ENCODE results near the gene IBA57.
"Not testable (repeated sequence)": the region's sequence is repeated elsewhere in the genome, so short reads cannot be mapped to it uniquely, and the experiment has no call there.

The IBA57 gene

DNA sequence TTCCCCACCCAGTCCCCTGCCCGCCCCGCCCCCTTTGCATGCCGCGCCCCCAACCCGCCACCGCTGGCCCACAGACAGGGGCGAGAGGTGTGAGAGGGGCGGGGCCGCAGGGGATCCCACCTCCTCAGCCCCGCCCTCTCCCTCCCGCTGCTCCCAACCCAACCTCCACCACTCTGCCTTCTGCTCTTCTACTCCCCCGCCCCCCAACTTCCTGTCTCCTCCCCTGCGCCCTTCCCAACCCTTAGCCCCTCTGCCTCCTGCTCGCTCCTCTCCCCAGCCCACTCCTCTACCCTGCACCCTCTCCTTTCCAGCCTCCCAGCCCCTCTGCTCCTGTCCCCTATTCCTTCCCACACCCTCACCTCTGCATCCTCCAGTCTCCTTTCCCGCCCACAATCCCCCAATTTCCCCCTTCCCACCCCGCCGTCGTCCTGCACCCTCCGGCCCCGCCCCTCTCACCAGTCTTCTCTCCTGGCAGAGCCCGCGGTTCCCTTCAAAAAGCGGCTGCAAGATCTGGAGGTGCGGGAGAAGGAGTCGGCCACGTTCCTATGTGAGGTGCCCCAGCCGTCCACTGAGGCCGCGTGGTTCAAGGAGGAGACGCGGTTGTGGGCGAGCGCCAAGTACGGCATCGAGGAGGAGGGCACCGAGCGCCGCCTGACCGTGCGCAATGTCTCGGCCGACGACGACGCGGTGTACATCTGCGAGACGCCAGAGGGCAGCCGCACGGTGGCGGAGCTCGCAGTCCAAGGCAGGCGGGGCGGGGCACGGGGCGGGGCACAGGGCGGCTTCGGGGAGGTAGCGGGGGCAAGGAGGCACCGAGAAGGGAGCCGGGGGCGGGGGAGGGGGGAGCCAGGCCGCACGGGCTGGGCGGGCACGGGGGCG lies 47.6 kb downstream of the IBA57 start:
- DNase-seq (ENCODE audit: low read depth in 2 of 2) = peak; percentile 41 to 49

DNA sequence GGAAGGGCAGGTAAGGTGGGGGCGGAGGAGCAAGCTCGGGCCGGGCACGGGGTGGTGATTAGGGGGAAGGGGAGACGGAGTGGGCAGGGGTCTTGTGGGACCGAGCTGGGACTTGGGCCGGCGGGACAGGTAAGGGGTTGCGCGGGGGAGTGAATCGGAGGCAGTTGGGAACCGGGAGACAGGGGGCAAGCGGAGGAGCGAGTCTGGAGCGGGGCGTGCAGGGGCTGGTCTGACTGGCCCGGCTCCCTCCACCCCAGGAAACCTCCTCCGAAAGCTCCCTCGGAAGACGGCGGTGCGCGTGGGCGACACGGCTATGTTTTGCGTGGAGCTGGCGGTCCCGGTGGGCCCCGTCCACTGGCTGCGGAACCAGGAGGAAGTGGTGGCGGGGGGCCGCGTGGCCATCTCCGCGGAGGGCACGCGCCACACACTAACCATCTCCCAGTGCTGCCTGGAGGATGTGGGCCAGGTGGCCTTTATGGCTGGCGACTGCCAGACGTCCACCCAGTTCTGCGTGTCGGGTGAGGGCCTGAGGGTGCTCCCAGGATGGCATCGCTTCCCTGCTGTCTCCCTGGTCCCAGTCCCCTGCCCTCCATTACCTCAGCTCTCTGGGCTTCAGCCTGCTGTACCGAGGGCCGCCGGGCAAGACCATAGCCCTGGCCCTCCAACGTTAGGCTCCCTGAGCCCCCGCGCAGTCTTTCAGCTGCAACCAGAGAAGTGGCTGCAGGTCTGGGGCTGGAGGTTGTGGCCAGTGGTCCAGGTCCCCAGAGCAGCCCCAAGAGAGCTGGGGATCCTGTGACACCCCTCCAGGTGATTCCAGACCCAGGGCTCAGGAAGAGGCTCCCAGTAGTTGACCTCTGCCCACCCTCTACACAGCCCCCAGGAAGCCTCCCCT lies 48.6 kb downstream of the IBA57 start:
- no peak for DNase-seq (ENCODE audit: low read depth in 2 of 2)

DNA sequence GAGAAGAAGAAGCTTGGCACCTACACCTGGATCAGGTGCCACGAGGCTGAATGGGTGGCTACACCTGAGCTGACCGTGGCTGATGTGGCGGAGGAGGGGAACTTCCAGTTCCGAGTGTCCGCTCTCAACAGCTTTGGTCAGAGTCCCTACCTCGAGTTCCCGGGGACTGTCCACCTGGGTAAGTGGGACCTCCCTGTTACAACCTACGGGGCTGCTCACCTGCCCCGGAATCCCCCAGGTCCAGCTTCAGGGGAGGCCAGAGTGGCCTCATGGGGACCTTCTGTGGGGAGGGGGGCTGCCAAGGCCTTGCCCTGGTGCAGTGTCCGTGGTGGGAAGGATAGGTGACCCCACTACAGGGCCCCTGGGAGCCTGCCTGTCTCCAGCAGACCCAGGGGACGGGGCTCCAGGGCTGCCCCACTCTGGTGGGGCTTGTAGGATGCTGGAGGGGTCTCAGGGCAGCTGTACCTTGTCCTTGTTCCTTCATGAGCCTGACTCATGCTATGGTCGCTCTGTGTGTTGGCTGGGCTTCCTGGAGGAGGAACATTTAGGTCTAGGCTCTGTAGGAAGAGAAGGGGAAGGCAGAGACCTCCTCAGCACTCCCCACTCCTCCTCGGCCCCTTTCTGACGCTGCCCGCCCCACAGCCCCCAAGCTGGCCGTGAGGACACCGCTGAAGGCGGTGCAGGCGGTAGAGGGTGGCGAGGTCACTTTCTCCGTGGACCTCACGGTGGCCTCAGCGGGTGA lies 49.5 kb downstream of the IBA57 start:
- no peak for DNase-seq (ENCODE audit: low read depth in 2 of 2)

DNA sequence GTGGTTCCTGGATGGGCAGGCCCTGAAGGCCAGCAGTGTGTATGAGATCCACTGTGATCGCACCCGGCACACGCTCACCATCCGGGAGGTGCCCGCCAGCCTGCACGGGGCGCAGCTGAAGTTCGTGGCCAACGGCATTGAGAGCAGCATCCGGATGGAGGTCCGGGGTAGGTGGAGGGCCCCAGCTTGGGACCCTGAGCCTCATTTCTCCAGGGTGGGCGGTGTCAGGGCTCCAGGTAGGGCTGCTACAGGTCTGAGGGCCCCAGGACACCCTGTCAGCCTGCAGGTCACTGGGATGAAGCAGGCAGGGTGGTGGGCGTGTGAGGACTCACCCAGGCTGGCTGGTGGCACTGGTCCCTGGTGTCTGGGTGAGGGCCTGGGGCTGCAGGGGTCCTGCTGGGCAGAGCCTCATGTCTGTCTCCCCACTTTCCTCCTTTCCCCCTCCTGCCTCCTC lies 50.1 kb downstream of the IBA57 start:
- DNase-seq (ENCODE audit: low read depth in 2 of 2) = no peak

DNA sequence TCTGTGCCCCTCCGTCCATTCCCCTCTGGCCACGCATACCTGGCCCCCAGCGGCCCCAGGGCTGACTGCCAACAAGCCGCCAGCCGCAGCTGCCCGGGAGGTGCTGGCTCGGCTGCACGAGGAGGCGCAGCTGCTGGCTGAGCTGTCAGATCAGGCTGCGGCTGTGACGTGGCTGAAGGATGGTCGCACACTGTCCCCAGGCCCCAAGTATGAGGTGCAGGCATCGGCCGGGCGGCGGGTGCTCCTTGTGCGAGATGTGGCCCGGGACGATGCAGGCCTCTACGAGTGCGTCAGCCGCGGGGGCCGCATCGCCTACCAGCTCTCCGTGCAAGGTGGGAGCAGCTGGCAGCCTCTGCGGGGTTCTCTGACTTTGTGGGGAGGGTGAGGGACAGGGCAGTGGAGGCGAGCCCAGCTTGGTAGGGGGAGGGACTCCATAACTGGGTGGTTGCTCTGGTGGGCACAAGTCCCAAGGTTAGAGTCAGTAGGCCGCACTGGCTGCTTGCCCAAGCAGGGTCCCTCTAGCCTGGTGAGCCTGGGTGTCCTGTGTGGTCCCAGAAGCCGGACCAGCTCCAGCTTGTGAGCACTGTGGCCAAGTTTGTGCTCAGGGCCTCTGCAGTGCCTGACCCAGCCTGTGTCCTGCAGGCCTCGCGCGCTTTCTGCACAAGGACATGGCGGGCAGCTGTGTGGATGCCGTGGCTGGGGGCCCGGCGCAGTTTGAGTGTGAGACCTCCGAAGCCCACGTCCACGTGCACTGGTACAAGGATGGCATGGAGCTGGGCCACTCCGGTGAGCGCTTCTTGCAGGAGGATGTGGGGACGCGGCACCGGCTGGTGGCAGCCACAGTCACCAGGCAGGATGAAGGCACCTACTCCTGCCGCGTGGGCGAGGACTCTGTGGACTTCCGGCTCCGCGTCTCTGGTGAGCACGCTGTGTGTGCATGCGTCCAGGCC lies 51.0 kb downstream of the IBA57 start:
- DNase-seq (ENCODE audit: low read depth in 2 of 2) = no peak

DNA sequence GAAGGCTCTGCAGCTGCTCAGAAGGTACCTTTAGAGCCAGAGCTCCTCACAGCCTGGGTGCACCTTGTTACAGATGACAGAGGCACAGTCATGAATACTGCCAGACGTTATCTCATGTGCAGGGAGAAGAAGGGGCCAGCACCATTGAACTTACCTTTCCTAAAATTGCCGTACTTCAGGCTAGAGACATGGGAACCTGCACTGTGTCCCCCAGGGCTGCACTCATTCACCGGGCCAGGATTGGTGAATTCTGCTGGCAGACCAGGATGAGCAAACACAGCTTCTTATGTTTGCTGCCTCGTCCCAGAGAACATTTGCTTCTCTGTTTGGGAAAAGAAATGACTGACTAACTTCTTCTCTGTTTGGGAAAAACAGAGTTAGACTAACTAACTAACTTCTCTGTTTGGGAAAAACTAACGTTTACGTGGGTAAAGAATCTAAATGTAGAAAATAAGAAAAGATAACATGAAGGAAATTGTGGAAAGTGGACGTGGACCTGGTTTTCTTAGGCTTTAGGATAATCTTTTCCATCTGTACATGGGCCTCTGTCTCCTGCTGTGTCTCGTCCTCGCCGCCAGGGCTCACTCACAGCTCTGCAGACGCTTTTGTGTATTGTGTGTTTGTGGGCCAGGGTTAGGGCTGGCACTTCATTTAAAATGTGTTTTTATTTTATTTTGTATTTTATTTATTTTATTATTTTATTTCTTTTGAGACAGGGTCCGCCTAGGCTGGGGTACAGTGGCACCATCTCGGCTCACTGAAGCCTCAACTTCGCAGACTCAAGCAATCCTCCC lies 52.1 kb downstream of the IBA57 start:
- no peak for DNase-seq (ENCODE audit: low read depth in 2 of 2)

DNA sequence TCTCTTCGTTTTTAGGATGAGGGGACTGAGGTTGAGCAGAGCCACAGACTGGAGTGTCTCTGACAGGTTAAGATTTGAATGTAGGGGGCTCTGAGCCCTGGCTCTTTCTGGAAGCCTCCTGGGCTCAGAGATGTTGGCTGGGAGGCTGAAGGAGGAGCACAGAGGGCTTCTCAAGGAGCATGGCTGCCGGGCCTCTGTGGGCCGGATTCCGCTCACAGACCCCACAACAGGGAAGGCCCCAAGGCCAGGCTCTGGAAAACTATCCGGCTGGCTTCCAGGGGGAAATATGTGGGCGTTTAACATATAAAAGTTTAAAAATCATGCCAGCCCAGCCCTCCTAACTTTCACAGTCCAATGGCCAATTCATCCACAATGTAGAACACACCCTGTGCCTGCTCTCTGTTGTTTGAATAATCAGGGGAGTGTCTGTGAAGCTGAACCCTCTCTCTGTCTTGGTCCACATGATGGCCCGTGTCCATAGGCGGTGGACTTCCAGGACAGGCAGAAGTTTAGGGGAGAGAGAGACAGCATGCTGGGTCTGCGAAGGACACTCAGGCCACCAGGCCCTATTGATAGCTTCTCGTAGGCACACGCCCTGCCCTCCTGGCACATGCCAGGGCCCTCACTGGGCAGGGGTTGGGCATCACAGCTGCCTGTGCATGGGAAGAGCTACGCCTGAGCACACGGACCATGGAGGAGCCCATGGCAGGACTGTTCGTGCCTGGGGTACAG lies 53.1 kb downstream of the IBA57 start:
- no peak for DNase-seq (ENCODE audit: low read depth in 2 of 2)

DNA sequence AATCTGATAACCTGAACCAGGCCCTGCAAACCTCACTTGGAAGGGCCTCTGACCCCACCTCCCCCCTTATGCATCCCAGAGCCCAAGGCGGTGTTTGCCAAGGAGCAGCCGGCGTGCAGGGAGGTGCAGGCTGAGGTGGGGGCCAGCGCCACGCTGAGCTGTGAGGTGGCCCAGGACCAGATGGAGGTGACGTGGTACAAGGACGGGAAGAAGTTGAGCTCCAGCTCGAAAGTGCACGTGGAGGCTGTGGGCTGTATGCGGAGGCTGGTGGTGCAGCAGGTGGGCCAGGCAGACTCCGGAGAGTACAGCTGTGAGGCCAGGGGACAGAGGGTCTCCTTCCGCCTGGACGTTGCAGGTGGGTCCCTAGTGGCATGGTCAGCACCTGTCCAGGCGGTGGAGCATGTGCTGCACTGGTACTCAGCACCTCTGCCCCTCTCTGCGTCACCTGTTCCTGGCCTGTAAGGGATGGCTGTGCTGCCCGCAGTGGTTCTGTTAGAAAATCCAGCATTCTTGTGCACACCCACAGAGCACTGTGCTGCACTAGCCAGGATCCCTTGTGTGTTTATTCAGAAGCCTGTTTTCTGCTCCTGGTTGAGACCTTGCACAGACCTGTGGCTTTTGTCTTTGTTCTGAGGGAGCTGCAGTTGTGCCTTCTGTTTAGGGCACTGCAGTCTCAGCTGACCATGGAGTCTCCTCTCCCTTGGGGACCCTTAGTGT lies 53.8 kb downstream of the IBA57 start:
- no peak for DNase-seq (ENCODE audit: low read depth in 2 of 2)

DNA sequence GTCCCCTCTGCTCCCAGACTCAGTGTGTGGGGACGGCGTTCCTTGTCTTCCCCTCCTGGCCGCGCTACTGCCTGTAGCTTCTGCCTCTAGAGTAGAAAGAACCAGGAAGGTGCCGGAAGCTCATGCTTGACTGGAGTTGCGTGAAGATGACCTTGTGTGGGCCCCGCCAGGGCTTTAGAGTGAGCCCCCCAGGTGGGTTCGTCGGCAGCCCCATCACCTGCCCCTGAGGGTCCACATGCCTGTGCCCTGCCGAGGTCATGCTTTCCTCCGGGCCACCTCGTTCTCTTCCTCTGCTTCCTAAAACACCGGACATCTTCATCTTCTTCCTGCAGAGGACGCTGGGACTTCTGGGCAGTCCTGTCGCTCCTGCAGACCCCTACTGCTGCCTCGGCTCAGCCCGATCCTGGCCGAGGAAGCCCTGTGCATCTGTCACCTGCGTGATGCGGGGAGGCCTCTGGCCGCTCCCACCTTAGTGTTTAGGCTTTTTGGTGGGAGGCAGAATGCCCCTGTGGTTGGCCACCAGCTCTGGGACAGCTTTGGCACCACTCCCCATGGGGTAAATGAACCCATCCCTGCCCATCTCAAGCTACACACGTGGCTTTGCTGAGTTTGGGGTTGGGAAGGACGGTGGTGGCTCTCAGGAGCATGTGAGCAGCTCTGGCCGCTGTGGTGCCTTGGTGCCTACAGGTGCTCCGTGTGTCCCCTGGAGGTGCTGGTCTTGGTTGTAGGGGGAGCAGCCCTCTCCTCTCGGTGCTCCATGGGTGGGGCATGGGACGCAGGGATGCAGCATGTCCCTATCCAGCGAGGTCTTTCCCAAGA lies 54.6 kb downstream of the IBA57 start:
- DNase-seq (ENCODE audit: low read depth in 2 of 2) = no peak

DNA sequence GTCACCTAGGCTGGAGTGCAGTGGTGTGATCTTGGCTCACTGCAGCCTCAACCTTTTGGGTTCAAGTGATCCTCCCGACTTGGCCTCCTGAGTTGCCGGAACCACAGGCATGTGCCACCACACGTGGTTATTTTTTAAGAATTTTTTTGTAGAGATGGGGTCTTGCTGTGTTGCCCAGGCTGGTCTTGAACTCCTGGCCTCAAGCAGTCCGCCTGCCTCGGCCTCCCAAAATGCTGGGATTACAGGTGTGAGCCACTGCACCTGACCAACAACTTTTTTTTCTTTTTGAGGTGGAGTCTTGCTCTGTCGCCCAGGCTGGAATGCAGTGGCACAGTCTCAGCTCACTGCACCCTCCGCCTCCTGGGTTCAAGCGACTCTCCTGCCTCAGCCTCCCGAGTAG lies 55.5 kb downstream of the IBA57 start:
- DNase-seq (ENCODE audit: low read depth in 2 of 2) = not testable (repeated sequence)

DNA sequence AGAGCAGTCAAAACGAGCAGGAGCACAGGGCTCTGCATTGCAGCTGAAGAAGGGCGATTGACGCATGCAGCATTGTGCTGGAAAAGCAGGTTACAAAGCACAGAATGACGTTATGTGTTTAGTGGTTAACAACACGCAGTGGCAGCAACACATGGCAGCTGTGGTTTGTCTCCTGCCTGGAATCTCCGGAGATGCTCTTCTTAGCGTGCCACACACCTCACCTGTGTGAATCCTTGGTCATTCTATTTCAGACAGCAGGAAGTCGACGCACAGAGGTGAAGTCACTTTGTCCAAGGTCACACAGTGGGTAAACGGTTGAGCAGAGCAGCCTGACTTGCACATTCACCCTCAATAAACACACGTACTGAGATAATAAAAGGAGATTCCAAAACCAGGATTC lies 56.9 kb downstream of the IBA57 start:
- no peak for DNase-seq (ENCODE audit: low read depth in 2 of 2)

DNA sequence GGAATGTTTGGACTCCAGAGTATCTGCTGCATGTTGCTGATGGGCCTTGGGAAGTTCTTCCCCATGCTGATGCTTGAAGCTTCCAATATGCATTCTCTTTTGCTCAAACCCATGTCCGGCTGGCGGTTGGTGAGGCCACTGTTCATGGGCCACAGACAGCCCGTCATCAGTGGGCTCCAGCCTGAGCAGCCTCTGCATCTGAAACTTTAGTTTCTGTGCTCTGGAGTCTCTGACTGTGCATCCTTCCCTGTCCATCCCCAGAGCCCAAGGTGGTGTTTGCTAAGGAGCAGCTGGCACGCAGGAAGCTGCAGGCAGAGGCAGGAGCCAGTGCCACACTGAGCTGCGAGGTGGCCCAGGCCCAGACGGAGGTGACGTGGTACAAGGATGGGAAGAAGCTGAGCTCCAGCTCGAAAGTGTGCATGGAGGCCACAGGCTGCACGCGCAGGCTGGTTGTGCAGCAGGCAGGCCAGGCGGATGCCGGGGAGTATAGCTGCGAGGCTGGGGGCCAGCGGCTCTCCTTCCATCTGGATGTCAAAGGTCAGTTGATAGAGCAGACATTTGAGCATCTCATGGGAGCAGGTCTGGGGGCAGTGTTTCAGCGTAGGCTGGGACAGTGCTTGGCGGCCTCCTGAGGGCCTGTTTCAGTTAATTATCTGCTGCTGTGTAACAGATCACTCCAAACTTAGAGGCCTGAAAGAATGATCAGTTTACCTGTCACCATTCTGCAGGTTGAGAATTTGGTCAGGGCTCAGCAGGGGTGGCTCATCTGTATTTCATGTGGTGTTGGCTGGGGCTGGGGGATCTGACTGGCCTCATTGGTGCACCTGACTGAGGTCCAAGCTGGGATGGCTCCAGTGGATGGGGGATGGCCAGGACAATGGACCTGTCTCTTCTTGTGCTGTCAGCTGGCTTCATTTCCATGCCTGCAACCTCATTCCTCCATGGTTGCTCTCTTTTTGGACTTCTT lies 58.9 kb downstream of the IBA57 start:
- DNase-seq (ENCODE audit: low read depth in 2 of 2) = no peak

DNA sequence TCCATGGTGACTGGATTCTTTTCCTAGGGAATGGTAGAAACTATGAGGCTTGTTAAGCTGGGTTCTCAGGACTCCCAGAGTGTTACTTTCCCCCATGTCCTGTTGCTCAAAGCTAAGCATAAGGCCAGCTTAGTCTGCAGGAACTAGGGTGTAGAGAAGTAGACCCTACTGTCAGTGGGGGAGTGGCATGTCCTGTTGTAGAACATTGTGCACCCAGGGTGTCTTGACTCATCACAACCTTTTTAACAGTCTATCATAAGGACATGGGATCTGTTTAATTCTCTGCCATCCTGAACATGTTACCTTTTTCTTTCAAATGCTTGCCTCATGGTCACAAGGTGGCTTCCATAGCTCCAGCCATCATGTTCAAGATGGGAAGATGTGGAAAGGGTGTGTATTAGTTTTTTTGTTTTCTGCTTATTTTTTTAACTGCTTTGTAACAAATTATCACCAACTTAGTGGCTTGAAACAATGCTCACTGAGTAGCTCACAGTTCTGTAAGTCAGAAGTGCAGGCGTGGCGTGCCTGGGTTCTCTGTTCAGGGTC lies 59.6 kb downstream of the IBA57 start:
- no peak for DNase-seq (ENCODE audit: low read depth in 2 of 2)

DNA sequence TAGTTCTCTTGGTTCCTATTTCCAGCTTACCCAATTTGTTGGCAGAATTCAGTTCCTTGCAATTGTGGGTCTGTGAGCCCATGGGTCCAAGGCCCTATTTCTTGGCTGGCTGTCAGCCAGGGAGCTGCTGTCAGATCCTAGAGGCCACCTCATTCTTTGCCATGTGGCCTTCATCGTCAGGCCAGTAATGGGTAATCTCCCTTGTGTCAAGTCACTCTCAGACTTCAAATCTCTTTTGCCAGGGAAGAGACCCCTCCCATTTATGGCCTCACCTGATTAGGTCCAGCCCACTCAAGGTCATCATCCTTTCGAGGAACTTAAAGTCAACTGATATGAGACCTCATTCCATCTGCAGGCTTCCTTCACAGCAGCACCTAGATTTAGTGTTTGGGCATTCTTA lies 60.1 kb downstream of the IBA57 start:
- no peak for DNase-seq (ENCODE audit: low read depth in 2 of 2)

DNA sequence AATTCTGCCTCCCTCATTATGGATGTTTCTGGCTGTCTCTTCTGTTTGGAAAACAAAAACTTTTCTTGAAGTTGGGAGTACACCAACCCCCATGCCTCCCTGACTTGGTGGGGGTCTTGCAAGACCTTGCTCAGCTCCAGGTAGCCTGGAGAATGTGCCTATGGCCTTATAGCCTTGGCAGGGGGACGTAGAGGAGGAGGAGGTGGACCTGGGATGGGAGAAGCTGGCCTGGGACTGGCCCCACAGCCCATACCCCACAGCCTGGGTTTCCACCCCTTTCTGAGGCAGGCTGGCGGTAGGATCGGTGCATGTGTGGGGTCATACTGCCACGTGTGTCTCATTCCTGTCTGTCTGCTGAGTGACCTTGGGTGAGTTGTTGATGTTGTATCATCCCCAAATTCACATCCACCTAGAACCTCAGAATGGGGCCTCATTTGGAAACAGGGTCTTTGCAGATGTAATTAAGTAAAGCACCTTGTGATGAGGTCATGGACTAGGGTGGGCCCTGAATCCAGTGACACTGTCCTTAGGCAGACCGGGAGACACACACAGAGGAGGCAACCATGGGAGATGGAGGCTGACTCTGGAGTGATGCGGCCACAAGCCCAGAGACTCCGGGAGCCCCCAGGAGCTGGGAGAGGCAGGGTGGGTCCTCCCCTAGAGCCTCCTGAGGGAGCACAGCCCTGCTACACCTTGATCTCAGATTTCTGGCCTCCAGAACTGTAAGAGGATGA lies 60.7 kb downstream of the IBA57 start:
- no peak for DNase-seq (ENCODE audit: low read depth in 2 of 2)
